H1 (cell line): Measurements from ENCODE around the gene CENPO. TPM values are rescaled to one million over a fixed set of nuclear protein-coding genes. Genes with fewer than 3 reads are reported as not detected.

ENCODE experiments used
- CTCF ChIA-PET: fragments of 300-600 bp; sonication (Branson Sonifier 250); formaldehyde crosslinking; loops from one replicate; lab custom pipeline; 2021; ENCODE audit not compliant: partially characterized antibody; lab: Charles Lee
- POLR2A ChIA-PET: fragments of 300-600 bp; sonication (Branson Sonifier 250); formaldehyde crosslinking; loops from one replicate; lab custom pipeline; 2021; ENCODE audit warnings: inconsistent platforms; ENCODE audit not compliant: partially characterized antibody; lab: Charles Lee
- DNase-seq, 2 experiments: peaks; one replicate each; pipeline versions ENCODE4 v3.0.0 to v3.0.0-alpha.2; 2010 to 2022; ENCODE audit warnings: low spot score in 2 of 2, low read depth in 1 of 2, mixed read lengths in 1 of 2
- FAIRE-seq: peaks from 2 replicates; lab custom pipeline; 2011; peaks lifted over from hg19 to GRCh38; lab: Jason Lieb, UNC
- H2AFZ ChIP-seq: 2 replicates; pipeline ENCODE4 v1.8.1; 2012; ENCODE audit warnings: low read length, inconsistent platforms
- H2AK5ac ChIP-seq: 2 replicates; pipeline ENCODE4 v1.6.1; 2013; ENCODE audit warnings: low read depth, low read length
- H2BK120ac ChIP-seq: replicated peaks from 2 replicates; pipeline ENCODE3; 2013; ENCODE audit warnings: low read depth, low read length, inconsistent platforms
- H2BK12ac ChIP-seq: 2 replicates; pipeline ENCODE4 v1.6.1; 2013; ENCODE audit warnings: low read depth, low read length
- H2BK15ac ChIP-seq: 2 replicates; pipeline ENCODE4 v1.6.1; 2013; ENCODE audit warnings: low read length
- H2BK20ac ChIP-seq: 2 replicates; pipeline ENCODE4 v1.6.1; 2013; ENCODE audit warnings: low read length
- H2BK5ac ChIP-seq: 2 replicates; pipeline ENCODE4 v1.6.1; 2013; ENCODE audit warnings: low read depth, low read length
- H3K14ac ChIP-seq: 2 replicates; pipeline ENCODE4 v1.6.1; 2013; ENCODE audit warnings: inconsistent platforms; ENCODE audit not compliant: insufficient read length
- H3K18ac ChIP-seq: 2 replicates; pipeline ENCODE4 v1.6.1; 2013; ENCODE audit warnings: low read length; ENCODE audit errors: extremely low read depth
- H3K23ac ChIP-seq: 2 replicates; pipeline ENCODE4 v1.6.1; 2013; ENCODE audit warnings: inconsistent platforms; ENCODE audit not compliant: insufficient read length
- H3K23me2 ChIP-seq: 2 replicates; pipeline ENCODE4 v1.6.1; 2013; ENCODE audit warnings: low read depth, low read length
- H3K27ac ChIP-seq: 2 replicates; pipeline ENCODE4 v1.6.1; 2011; ENCODE audit warnings: low read depth, low read length, inconsistent platforms
- H3K27me3 ChIP-seq, 4 experiments: replicated peaks in 1 of 4; 1 replicate in 1 of 4; 2 replicates in 3 of 4; pipeline versions ENCODE4 v1.6.1 to v1.8.1; 2011 to 2013; ENCODE audit warnings: low read length in 3 of 4, mild to moderate bottlenecking in 3 of 4, inconsistent platforms in 2 of 4, mixed read lengths in 2 of 4, moderate library complexity in 1 of 4; ENCODE audit not compliant: control insufficient read depth in 3 of 4, insufficient read depth in 3 of 4; ENCODE audit errors: extremely low read depth in 1 of 4
- H3K36me3 ChIP-seq, 4 experiments: 2 replicates each; pipeline versions ENCODE4 v1.6.1 to v1.8.1; 2011 to 2013; ENCODE audit warnings: mild to moderate bottlenecking in 4 of 4, low read length in 3 of 4, moderate library complexity in 2 of 4, control low read depth in 1 of 4, inconsistent platforms in 1 of 4; ENCODE audit not compliant: insufficient read depth in 4 of 4, control insufficient read depth in 2 of 4
- H3K4ac ChIP-seq: replicated peaks from 2 replicates; pipeline ENCODE3; 2013; ENCODE audit warnings: low read length, low read depth, mixed read lengths, inconsistent platforms; ENCODE audit not compliant: insufficient read length
- H3K4me1 ChIP-seq, 4 experiments: replicated peaks in 1 of 4; 1 replicate in 1 of 4; 2 replicates in 3 of 4; pipeline versions ENCODE4 v1.6.1 to v1.8.1; 2011 to 2013; ENCODE audit warnings: low read length in 3 of 4, inconsistent platforms in 2 of 4, mixed read lengths in 1 of 4; ENCODE audit not compliant: insufficient read depth in 4 of 4, control insufficient read depth in 3 of 4
- H3K4me2 ChIP-seq, 2 experiments: 2 replicates each; pipeline versions ENCODE4 v1.6.1 to v1.8.1; 2011 to 2013; ENCODE audit warnings: low read depth in 2 of 2, low read length in 2 of 2, control low read depth in 1 of 2, inconsistent platforms in 1 of 2, mild to moderate bottlenecking in 1 of 2; ENCODE audit not compliant: insufficient read depth in 1 of 2
- H3K4me3 ChIP-seq, 4 experiments: fragments of 200-600, 300-600 bp in 1 of 4; sonication (generic), shearing (Covaris generic), sonication (Bioruptor Twin) in 1 of 4; 2 replicates each; pipeline versions ENCODE4 v1.5.1 to v1.8.1; 2011 to 2016; ENCODE audit warnings: low read length in 4 of 4, low read depth in 3 of 4, control low read depth in 2 of 4, inconsistent platforms in 2 of 4, mild to moderate bottlenecking in 2 of 4, mixed read lengths in 1 of 4, moderate library complexity in 1 of 4; ENCODE audit not compliant: insufficient read depth in 2 of 4; ENCODE audit errors: extremely low read depth in 1 of 4
- H3K56ac ChIP-seq: replicated peaks from 2 replicates; pipeline ENCODE3; 2013; ENCODE audit warnings: low read depth, mild to moderate bottlenecking, mixed read lengths, low read length, inconsistent platforms; ENCODE audit not compliant: insufficient read length
- H3K79me1 ChIP-seq: 2 replicates; pipeline ENCODE4 v1.6.1; 2013; ENCODE audit warnings: low read depth, low read length, control low read depth
- H3K79me2 ChIP-seq, 2 experiments: 2 replicates each; pipeline versions ENCODE4 v1.6.1 to v1.8.1; 2012 to 2013; ENCODE audit warnings: low read length in 2 of 2, mild to moderate bottlenecking in 2 of 2, inconsistent platforms in 1 of 2; ENCODE audit not compliant: insufficient read depth in 2 of 2, control insufficient read depth in 1 of 2
- H3K9ac ChIP-seq, 4 experiments: replicated peaks in 1 of 4; 1 replicate in 1 of 4; 2 replicates in 3 of 4; pipeline versions ENCODE4 v1.6.1 to v1.8.1; 2011 to 2013; ENCODE audit warnings: low read depth in 3 of 4, low read length in 3 of 4, control low read depth in 2 of 4, mild to moderate bottlenecking in 2 of 4, moderate library complexity in 2 of 4, inconsistent platforms in 1 of 4; ENCODE audit errors: extremely low read depth in 1 of 4
- H3K9me3 ChIP-seq, 2 experiments: 2 replicates each; pipeline versions ENCODE4 v1.6.1 to v1.8.1; 2012 to 2013; ENCODE audit warnings: mild to moderate bottlenecking in 2 of 2, moderate library complexity in 2 of 2, control low read depth in 1 of 2, inconsistent platforms in 1 of 2, low read depth in 1 of 2, low read length in 1 of 2, mixed read lengths in 1 of 2; ENCODE audit not compliant: insufficient read depth in 2 of 2
- H4K20me1 ChIP-seq, 2 experiments: replicated peaks in 1 of 2; 2 replicates each; pipeline versions ENCODE3 to v1.8.1; 2011 to 2013; ENCODE audit warnings: inconsistent platforms in 2 of 2, low read length in 2 of 2, mild to moderate bottlenecking in 1 of 2; ENCODE audit not compliant: insufficient read depth in 2 of 2, control insufficient read depth in 1 of 2
- H4K5ac ChIP-seq: 2 replicates; pipeline ENCODE4 v1.6.1; 2013; ENCODE audit warnings: low read length, low read depth, mixed read lengths, inconsistent platforms; ENCODE audit not compliant: insufficient read length
- H4K8ac ChIP-seq: 2 replicates; pipeline ENCODE4 v1.8.0; 2013; ENCODE audit warnings: mild to moderate bottlenecking, moderate library complexity, low read length, inconsistent platforms; ENCODE audit not compliant: insufficient read depth; ENCODE audit errors: extremely low read depth
- H4K91ac ChIP-seq: replicated peaks from 2 replicates; pipeline ENCODE3; 2013; ENCODE audit warnings: low read length, mixed read lengths, inconsistent platforms; ENCODE audit not compliant: insufficient read length
- ASH2L ChIP-seq: fragments of 200-600, 300-600 bp; sonication (generic); IDR thresholded peaks from one replicate; pipeline ENCODE4 v1.7.1; 2017; ENCODE audit warnings: low read length
- E2F6 ChIP-seq: IDR thresholded peaks from 2 replicates; pipeline ENCODE4 v1.6.1; 2012; ENCODE audit warnings: inconsistent platforms
- HDAC2 ChIP-seq, 2 experiments: fragments of 300-600 bp in 1 of 2; sonication (generic) in 1 of 2; IDR thresholded peaks; 2 replicates each; pipeline ENCODE4 v1.6.1; 2011 to 2012; ENCODE audit warnings: low read depth in 2 of 2, low read length in 2 of 2, mild to moderate bottlenecking in 2 of 2, moderate library complexity in 2 of 2, borderline replicate concordance in 1 of 2, inconsistent platforms in 1 of 2
- KDM5A ChIP-seq: fragments of 200-600 bp; IDR thresholded peaks from 2 replicates; pipeline ENCODE4 v1.7.1; 2012; ENCODE audit warnings: mild to moderate bottlenecking, low read length, inconsistent platforms, mixed read lengths
- NRF1 ChIP-seq: IDR thresholded peaks from 2 replicates; pipeline ENCODE4 v1.6.1; 2011; ENCODE audit warnings: mild to moderate bottlenecking, low read depth, low read length, improper control_type of control experiment
- PHF8 ChIP-seq: fragments of 200-600 bp; sonication (generic); conservative IDR thresholded peaks from 2 replicates; pipeline ENCODE4 v1.7.1; 2012; ENCODE audit warnings: low read depth, mild to moderate bottlenecking, inconsistent platforms, low read length, moderate library complexity
- POU5F1 ChIP-seq: IDR thresholded peaks from 2 replicates; pipeline ENCODE4 v1.6.1; 2011; ENCODE audit warnings: low read depth, mild to moderate bottlenecking, low read length, moderate library complexity
- RBBP5 ChIP-seq: IDR thresholded peaks from 2 replicates; pipeline ENCODE4 v1.7.1; 2012; ENCODE audit warnings: low read depth, mild to moderate bottlenecking, inconsistent platforms, low read length, moderate library complexity, borderline replicate concordance
- SIX5 ChIP-seq: IDR thresholded peaks from 2 replicates; pipeline ENCODE4 v1.6.1; 2011; ENCODE audit warnings: mild to moderate bottlenecking, low read depth, low read length
- SRF ChIP-seq: IDR thresholded peaks from 2 replicates; pipeline ENCODE4 v1.6.1; 2011; ENCODE audit warnings: mild to moderate bottlenecking, low read depth, low read length, moderate library complexity
- TCF12 ChIP-seq: IDR thresholded peaks from 2 replicates; pipeline ENCODE4 v1.6.1; 2011; ENCODE audit warnings: low read depth, mild to moderate bottlenecking, low read length
- TEAD4 ChIP-seq: IDR thresholded peaks from 2 replicates; pipeline ENCODE4 v1.6.1; 2012; ENCODE audit warnings: low read depth, low read length, inconsistent platforms, mixed read lengths
- WGBS, 2 experiments: shearing (Covaris generic) in 1 of 2; methylation state at CpG; one replicate each; pipeline versions ENCODE4 v1.1.6 to v1.1.7; 2013 to 2015; ENCODE audit warnings: low lambda C conversion rate in 2 of 2, mixed read lengths in 2 of 2, inconsistent platforms in 1 of 2, low coverage in 1 of 2, missing lambda C conversion rate in 1 of 2; ENCODE audit not compliant: insufficient replicate concordance in 2 of 2, insufficient coverage in 1 of 2, insufficient read length in 1 of 2; ENCODE audit errors: extremely low coverage in 1 of 2, missing lambda C conversion rate in 1 of 2; 5-methylcytosine and 5-hydroxymethylcytosine counted together
- polyA plus RNA-seq, 7 experiments: library from polyadenylated mRNA; depleted of rRNA in 3 of 7; stranded (reverse) in 5 of 7; unstranded in 2 of 7; fragments of >200 nt in 5 of 7; fragments of 200-250 nt in 2 of 7; gene quantifications; 1 replicate in 5 of 7; 2 replicates in 1 of 7; 4 replicates in 1 of 7; pipeline versions ENCODE4 v1.2.1 to v1.2.3, GENCODE V29; 2011 to 2013; ENCODE audit warnings: missing spikeins in 2 of 7, mixed read lengths in 2 of 7
- total RNA-seq: library from RNA; stranded (reverse); fragmentation: NEBNext Ultra II Directional; extraction: Animal tissue kit (Norgen Biotek cat#: 25700); gene quantifications from 2 replicates; pipeline ENCODE4 v1.2.1, GENCODE V29; 2021

Gene CENPO
- total and polyA plus RNA-seq, 2 of the 8 experiments (the other 6 are each of a cell fraction or from before 2014, with no cell fraction given): 34.4 to 46.3 TPM

- ChIA-PET CTCF (interaction anchor here (1.0 to 1.8 kb wide), 5 partner anchors 9 to 64 kb away, joined by 3 to 6 read pairs (median 4); partner anchors contain the start of genes CENPO and PTRHD1), POLR2A (interaction anchor here (0.5 to 1.5 kb wide), 2 partner anchors 9 to 978 kb away, joined by 3 to 7 read pairs; partner anchors contain the start of genes CENPO and PTRHD1)
- H2AFZ ChIP-seq: peak overlapping the region; percentile 12; the same call in 1 of the 2 replicates
- H4K5ac ChIP-seq: no peak overlapping the region
- H3K79me1 ChIP-seq: no peaks in the 10 kb centered on the region
- H3K9ac ChIP-seq: no peak overlapping the region
- no peak overlapping the region for H2BK120ac ChIP-seq
- H3K4me1 ChIP-seq: no peaks in the 10 kb centered on the region
- FAIRE-seq (no peak), DNase-seq (no peak)
- H3K4me3 ChIP-seq: no peak overlapping the region
- H2BK5ac ChIP-seq: no peak overlapping the region
- no peak overlapping the region for H3K56ac ChIP-seq
- no peak overlapping the region for H2BK20ac ChIP-seq
- no peaks in the 10 kb centered on the region for H3K23me2 ChIP-seq
- H3K27me3 ChIP-seq: no peaks in the 10 kb centered on the region
- no peaks in the 10 kb centered on the region for H4K20me1 ChIP-seq
- H3K4ac ChIP-seq: no peak overlapping the region
- no peak overlapping the region for H3K14ac ChIP-seq
- H2BK15ac ChIP-seq: no peak overlapping the region
- no peak overlapping the region for H3K4me2 ChIP-seq
- H4K8ac ChIP-seq: no peak overlapping the region
- no peak overlapping the region for H3K27ac ChIP-seq
- no peaks in the 10 kb centered on the region for H3K9me3 ChIP-seq
- no peak overlapping the region for H3K23ac ChIP-seq
- H3K79me2 ChIP-seq: no peaks in the 10 kb centered on the region
- H2BK12ac ChIP-seq: no peak overlapping the region
- 100% methylated on average over 3 of the region's 3 CpGs; no CpG with 5 or more reads in 1 of the 2 experiments for WGBS, 2 experiments
- no peak overlapping the region for H4K91ac ChIP-seq
- H3K36me3 ChIP-seq: no peaks in the 10 kb centered on the region
- H3K18ac ChIP-seq: no peak overlapping the region
- H2AK5ac ChIP-seq: no peak overlapping the region
- TF ChIP-seq TEAD4 (no peak), RBBP5 (no peak), TCF12 (no peak), HDAC2 (IDR thresholded peaks at IDR 0.05; ENCODE audit: borderline replicate concordance in 1 of 2, low read depth in 2 of 2, low read length in 2 of 2) (no peak), NRF1 (no peak), POU5F1 (no peak), PHF8 (no peak), E2F6 (no peak), ASH2L (no peak), KDM5A (no peak), SRF (no peak), SIX5 (no peak)
Measured at GRCh38 chr2:24783641-24784040, 9.6 kb upstream of the CENPO start.
